ENCODE data around the gene GABRP.
"Not testable (repeated sequence)": the region's sequence is repeated elsewhere in the genome, so short reads cannot be mapped to it uniquely, and the experiment has no call there.

GABRP gene

DNA sequence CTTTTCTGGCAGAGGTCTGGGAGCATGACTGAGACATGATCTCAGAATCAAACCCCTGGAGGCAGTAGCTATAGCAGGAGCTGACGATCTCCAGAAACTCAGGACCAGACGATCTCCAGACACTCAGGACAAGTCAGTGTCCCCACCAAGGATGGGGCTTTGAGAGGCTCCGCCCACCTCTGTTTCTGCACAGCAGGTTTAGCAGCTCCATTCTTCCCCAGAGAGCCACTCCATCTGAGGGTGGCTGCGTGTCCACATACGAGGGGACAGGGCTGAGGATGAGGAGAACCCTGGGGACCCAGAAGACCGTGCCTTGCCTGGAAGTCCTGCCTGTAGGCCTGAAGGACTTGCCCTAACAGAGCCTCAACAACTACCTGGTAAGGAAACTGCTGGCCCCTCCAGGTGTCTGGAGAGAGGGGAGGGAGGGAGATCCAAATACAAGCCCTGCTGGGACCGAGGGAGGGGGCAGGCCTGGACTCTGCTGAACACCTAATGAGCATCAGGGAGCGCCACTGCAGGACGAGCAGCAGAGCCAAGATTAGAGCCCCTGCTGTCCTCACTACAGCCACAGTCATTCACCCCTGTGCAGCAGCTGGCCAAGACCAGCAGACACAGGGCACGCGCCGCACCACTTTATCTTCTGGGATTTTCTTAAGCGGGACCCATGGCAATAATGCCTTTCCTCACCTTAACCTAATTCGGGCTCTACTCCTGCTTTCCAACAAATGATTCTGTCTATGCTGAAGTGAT, at the start of gene GABRP:
TSS of gene GABRP (plus strand) at position 228 of the 750 bp plus-strand sequence. CDS start 4,891 bp downstream, outside the sequence.
- no peak for DNase-seq (ENCODE audit: low read depth in 2 of 2)

DNA sequence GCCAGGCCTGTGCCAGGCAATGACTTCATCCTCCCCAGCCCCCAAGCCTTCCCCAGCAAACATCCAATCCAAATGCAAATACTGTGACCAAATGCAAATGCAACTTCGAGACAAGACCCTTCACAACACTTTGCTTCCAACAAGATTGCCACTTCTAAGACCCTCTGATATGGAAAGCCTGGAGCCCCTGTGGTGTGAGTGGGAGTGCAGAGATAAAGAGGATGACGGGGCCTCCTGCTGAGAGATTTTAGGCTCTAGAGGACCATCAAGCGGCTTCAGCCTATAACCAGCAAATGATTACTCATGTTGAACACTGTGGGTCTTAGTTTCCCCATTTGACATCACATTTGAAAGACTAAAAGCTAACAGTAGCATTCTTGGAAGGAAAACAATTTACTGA, 46.6 kb upstream of the GABRP start:
- no peak for DNase-seq (ENCODE audit: low read depth in 2 of 2)

DNA sequence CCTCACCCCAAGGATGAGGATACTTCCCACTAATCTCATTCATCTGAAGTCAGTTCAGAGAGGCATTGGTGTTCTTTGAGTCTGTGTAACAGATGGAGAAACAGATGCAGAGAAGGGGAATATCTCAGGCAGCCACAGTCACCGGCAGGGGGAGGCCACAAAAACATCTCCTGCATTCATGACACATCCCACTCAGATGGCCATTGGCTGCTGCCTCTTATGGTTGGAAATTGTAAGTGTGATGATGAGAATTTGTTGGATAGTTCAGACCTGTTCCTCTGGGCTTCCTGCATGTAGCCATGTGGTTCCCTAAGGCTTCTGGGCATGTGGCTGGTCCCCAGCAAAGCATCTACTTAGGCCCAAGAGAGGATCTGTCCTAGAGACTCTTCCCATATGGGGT, 45.9 kb upstream of the GABRP start:
- DNase-seq (ENCODE audit: low read depth in 2 of 2): no peak

DNA sequence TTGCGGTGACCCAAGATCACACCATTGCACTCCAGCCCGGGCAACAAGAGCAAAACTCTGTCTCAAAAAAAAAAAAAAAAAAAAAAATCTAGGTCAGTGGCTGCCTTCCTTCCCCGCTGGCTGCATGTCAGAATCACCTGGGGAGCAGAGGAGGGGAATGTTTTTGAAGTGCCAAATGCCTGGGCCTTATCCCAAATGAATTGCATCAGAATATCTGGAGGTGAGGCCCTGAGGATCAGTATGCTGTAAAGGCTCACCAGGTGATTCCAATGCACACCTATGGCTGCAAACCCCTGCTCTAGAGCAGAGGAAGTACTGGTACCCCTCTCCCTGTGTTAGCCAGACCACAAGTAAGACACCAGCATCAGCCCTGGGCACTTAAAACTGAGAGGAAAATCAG, 44.7 kb upstream of the GABRP start:
- DNase-seq (ENCODE audit: low read depth in 2 of 2): no peak

GRCh38 chr5:170739446-170739845, 44.1 kb upstream of the GABRP start:
- DNase-seq (ENCODE audit: low read depth in 2 of 2): no peak

GRCh38 chr5:170740551-170741205, 42.8 kb upstream of the GABRP start:
- no peak for DNase-seq (ENCODE audit: low read depth in 2 of 2)

GRCh38 chr5:170741801-170742200, 41.7 kb upstream of the GABRP start:
- DNase-seq (ENCODE audit: low read depth in 2 of 2): no peak

GRCh38 chr5:170743876-170744212, 39.7 kb upstream of the GABRP start:
- DNase-seq (ENCODE audit: low read depth in 2 of 2): no peak

- DNase-seq (ENCODE audit: low read depth in 2 of 2): no peak
Observed at GRCh38 chr5:170745481-170746071, 37.9 kb upstream of the GABRP start.

DNA sequence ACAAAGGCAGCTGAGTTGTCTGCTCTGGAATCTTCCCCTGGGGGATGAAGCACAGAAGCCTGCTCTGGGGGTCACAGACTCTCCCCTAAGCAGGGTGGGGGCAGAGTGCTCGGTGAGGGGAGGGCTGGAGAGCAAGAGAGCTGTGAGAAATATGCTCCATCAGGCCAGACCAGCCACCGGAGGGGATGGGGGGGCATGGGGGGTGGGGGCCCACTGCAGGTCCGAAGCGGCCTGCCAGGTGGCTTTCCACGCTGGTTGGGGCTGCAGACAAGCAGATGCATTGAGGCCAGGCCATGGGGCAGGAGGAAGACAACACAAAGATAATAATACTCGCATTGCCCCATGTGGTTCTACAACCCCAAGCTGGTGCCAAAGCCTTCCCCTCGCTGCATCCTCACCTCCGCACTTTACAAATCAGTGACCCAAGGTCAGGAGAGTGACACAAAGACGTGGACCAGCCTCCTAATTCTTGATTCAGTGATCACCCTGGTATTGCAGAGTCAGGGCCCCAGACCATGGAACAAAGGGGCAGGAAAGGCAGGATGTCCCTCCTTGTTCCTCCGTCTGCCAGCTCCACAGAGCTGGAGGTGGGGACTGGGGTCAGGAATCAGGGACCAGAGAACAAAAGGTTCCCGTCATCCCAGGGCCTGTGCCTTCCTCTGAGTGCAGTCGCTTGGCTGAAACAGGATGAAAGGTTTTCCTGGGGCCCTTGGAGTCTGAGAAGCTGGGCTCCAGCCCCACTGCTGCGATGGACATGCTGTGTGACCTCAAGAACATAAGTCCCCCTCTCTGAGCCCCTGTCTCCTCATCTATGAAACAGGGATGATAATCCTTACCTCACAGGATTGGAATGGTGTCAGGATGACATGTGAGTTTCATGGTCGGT, 37.2 kb upstream of the GABRP start:
- no peak for DNase-seq (ENCODE audit: low read depth in 2 of 2)

DNA sequence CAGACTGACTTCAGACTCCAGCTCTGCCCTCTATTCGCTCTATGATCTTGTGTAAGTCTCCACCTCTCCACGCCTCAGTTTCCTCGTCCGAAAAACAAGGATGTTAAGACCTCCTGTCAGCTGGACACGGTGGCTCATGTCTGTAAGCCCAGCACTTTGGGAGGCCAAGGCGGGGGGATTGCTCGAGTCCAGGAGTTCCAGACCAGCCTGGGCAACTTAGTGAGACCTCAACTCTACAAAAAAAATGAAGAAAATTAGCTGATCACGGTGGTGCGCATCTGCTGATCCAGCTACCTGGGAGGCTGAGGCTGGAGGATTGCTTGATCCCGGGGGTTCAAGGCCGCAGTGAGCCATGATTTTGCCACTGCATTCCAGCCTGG, 36.6 kb upstream of the GABRP start:
- DNase-seq (ENCODE audit: low read depth in 2 of 2): no peak

GRCh38 chr5:170747357-170747756, 36.2 kb upstream of the GABRP start:
- no peak for DNase-seq (ENCODE audit: low read depth in 2 of 2)

DNA sequence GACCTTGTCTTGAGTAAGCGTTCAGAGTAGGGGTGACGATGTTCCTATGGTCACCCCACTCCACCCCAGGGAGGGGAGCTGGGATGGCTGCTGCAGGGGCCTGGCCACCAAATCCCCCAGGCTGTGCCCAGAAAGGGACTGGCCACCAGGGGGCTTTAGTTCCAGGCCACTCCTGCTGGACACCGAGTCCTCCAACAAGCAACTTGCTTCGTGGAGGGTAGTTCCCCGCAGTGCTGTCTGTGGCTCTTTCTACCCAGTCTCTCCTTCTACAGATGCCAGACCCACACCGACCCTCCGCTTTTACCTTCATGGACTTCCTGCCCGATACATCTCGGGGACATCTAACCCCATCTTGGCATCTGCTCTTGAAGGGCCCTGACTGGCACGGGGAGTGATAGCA, 35.7 kb upstream of the GABRP start:
- no peak for DNase-seq (ENCODE audit: low read depth in 2 of 2)

DNA sequence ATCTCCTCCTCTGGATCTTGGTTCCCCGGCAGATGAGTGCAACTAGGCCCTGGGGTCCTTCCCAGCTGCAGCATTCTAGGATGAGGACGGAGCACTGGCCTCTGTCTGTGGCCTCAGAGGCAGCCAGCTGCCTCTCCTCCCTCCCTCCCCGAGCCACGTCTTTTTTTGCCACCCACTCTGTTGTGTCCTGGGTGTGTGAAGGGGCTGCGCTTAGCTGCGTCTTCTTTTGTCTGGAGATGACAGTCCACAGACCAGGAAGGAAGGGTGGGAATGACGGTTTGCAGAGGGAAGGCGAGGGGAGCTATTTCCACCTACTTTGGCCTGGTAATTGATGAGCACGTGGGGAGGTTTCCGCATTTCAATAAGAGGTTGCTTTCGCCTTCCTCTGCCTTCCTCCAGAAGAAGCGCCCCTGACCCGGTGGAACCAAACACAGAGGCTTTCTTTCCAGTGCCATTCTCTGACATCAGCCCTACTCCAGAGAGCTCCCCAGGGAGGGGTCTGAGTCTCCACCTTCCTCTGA, 34.5 kb upstream of the GABRP start:
- no peak for DNase-seq (ENCODE audit: low read depth in 2 of 2)

- no peak for DNase-seq (ENCODE audit: low read depth in 2 of 2)
Observed at GRCh38 chr5:170749911-170750431, 33.6 kb upstream of the GABRP start.

DNA sequence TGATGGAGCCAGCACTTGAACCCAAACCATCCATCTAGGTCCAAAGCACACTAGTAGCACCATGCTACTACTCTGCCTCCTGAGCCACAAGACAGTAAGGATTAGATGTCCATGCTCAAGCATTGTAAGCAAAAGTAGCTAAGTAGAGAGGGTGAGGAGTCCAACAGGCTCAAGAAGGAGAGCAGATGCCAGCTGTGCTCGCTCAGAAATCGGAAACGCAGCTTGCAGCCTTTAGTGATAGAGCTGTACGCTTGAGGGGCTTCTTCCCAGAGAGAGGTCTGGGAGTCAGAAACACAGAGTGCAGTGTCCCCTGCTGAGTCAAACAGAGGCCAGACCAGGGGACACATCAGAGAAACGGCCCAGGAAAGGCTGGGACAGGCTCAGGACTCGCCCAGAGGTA, 32.7 kb upstream of the GABRP start:
- no peak for DNase-seq (ENCODE audit: low read depth in 2 of 2)

DNA sequence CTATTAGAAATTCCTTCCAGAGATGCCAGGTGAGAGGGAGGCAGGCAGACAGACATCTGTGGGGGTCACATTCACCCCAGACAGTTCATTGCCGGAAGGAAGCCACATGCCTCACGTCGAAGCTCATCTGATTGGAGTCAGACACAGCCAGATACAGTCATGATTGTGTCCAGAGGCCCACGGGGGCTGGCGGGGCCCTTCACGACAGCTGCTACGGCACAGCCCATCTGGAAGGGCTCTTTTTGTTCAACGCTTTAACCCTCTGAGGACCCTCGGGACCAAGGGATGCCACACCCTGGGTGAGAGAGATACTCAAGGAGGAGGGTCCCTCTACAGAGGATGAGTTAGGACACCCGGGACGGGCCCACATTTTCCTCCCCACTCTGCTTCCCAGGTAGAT, 31.9 kb upstream of the GABRP start:
- DNase-seq (ENCODE audit: low read depth in 2 of 2): no peak

DNA sequence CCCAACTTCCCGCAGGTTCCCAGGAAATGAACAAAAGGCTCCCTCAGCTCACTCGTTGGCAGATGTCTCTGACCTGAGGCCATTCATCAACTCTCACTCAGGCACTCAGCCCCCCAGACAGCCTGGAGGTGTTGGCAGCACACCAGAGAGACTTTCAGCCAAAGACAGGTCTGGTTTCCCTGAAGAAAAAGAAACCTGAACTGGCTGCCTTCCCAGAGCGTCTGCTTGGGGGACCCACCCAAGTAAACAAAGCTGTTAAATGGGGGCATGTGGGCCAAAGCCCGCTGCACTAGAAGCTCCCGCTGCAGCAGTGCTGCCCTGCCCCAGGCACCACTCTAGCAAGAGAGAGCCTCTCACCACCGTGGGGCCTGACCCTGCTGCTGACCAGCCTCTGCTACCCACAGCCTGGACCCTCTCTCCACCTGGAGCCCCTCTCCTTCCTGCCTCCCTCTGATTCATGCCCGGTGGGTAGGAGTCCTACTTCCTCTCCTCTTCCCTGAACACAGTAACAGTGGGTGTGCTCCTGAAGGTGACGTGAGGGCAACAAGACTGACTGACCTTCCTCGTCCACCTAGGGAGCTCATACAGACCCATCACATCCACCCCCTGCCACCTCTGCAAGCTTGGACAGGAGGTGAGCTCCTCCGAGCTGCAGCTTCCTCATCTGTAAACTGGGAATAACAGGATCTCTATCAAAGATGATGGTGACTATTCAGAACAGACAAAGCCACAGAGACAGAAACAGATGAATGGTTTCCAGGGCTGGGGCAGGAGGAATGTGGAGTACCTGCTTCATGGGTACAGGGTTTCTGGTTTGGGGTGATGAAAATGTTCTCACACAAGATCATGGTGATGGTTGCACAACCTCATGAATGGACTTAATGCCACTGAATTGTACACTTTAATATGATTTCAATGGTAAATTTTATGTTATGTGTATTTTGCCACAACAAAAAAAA, 31.0 kb upstream of the GABRP start:
- DNase-seq (ENCODE audit: low read depth in 2 of 2): no peak

DNA sequence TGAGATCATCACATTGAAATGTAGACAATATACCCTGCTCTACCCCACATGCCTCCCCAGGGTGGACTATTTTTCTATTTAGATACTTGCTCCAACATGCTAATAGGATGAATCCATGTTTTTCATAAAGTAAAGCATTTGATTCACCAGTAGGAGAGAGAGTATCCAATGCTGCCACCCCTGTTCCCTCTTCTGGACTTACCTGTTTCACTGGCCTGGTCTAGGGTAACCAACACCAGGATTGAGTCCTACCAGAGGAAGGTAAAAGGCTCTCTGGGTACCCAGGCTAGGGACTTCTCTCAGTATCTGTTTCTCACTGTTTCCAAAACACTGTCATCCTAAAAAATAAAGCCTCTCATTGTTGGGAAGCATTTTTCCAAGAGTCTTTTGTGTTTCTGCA, 30.2 kb upstream of the GABRP start:
- no peak for DNase-seq (ENCODE audit: low read depth in 2 of 2)

DNA sequence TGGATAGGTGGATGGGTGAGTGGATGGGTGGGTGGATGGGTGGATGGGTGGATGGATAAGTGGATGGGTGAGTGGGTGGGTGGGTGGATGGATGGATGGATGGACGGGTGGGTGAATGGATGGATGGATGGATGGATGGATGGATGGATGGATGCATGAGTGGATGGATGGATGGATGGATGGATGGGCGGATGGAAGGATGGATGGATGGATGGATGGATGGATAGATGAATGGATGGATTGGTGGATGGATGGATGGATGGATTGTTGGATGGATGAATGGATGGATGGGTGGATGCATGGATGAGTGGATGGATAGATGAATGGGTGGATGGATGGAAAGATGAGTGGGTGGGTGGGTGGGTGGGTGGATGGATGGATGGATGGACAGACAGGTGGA, 29.0 kb upstream of the GABRP start:
- DNase-seq (ENCODE audit: low read depth in 2 of 2): not testable (repeated sequence)

Data from stimulated activated CD4-positive, alpha-beta T cell treated with anti-CD3 and anti-CD28 coated beads, Interleukin-1b, Interleukin-23, amount 100 ng/mL, for 4 hours (primary cell).